Activated CD8-positive, alpha-beta T cell treated with anti-CD3 and anti-CD28 coated beads for 36 hours (primary cell): Measurements from ENCODE around the gene MARCHF7. TPM values are rescaled to one million over a fixed set of nuclear protein-coding genes. Genes with fewer than 3 reads are reported as not detected.
A peak's percentile ranks its signal among the peaks of the same experiment; 100 is the strongest.
"Not testable (repeated sequence)": the region's sequence is repeated elsewhere in the genome, so short reads cannot be mapped to it uniquely, and the experiment has no call there.

ENCODE experiments used
- ATAC-seq: fragments of 200-7000 bp; cut with Tn5 transposase; one replicate; pipeline ENCODE4 v1.10.0; 2021; ENCODE audit warnings: mild to moderate bottlenecking, moderate library complexity
- CTCF ChIA-PET: fragments of 350-600 bp; sonication (Branson Sonifier 250); formaldehyde crosslinking; loops from one replicate; lab custom pipeline; 2021; ENCODE audit warnings: antibody characterized with exemption; lab: Charles Lee
- POLR2A ChIA-PET: fragments of 350-600 bp; sonication (Branson Sonifier 250); formaldehyde crosslinking; loops from one replicate; lab custom pipeline; 2021; ENCODE audit warnings: antibody characterized with exemption; lab: Charles Lee
- DNase-seq: peaks from one replicate; pipeline ENCODE4 v3.0.0-alpha.2; 2020
- H3K27ac Mint-ChIP-seq: one replicate; pipeline ENCODE4 v1.8.0; 2021; ENCODE audit warnings: mild to moderate bottlenecking, mixed read lengths
- H3K27me3 Mint-ChIP-seq: one replicate; pipeline ENCODE4 v1.8.0; 2021; ENCODE audit warnings: mixed read lengths
- H3K36me3 Mint-ChIP-seq: one replicate; pipeline ENCODE4 v1.8.0; 2021; ENCODE audit warnings: low read depth, mixed read lengths
- H3K4me1 Mint-ChIP-seq: one replicate; pipeline ENCODE4 v1.8.0; 2021; ENCODE audit warnings: low read depth, mixed read lengths
- H3K4me3 Mint-ChIP-seq: one replicate; pipeline ENCODE4 v1.8.0; 2021; ENCODE audit warnings: mild to moderate bottlenecking, moderate library complexity, mixed read lengths
- H3K9me3 Mint-ChIP-seq: one replicate; pipeline ENCODE4 v1.8.0; 2021; ENCODE audit warnings: mixed read lengths
- intact Hi-C: fragments of 100-400 bp; cut with micrococcal nuclease; formaldehyde crosslinking; loops from one replicate; pipeline ENCODE4 v1.10.0; 2022
- total RNA-seq, 2 experiments: library from RNA; stranded (reverse); gene quantifications; one replicate each; pipeline ENCODE4 v1.2.3, GENCODE V29; 2021
- TF ChIP-seq, protein P1 (sequence below): fragments of 200-600 bp; IDR thresholded peaks from one replicate; pipeline ENCODE4 v1.8.0; 2022; ENCODE audit warnings: antibody characterized with exemption, mild to moderate bottlenecking

The MARCHF7 gene, protein sequence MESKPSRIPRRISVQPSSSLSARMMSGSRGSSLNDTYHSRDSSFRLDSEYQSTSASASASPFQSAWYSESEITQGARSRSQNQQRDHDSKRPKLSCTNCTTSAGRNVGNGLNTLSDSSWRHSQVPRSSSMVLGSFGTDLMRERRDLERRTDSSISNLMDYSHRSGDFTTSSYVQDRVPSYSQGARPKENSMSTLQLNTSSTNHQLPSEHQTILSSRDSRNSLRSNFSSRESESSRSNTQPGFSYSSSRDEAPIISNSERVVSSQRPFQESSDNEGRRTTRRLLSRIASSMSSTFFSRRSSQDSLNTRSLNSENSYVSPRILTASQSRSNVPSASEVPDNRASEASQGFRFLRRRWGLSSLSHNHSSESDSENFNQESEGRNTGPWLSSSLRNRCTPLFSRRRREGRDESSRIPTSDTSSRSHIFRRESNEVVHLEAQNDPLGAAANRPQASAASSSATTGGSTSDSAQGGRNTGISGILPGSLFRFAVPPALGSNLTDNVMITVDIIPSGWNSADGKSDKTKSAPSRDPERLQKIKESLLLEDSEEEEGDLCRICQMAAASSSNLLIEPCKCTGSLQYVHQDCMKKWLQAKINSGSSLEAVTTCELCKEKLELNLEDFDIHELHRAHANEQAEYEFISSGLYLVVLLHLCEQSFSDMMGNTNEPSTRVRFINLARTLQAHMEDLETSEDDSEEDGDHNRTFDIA
- 10 to 100 TPM; 79.2 to 80.3 TPM for total RNA-seq

DNA sequence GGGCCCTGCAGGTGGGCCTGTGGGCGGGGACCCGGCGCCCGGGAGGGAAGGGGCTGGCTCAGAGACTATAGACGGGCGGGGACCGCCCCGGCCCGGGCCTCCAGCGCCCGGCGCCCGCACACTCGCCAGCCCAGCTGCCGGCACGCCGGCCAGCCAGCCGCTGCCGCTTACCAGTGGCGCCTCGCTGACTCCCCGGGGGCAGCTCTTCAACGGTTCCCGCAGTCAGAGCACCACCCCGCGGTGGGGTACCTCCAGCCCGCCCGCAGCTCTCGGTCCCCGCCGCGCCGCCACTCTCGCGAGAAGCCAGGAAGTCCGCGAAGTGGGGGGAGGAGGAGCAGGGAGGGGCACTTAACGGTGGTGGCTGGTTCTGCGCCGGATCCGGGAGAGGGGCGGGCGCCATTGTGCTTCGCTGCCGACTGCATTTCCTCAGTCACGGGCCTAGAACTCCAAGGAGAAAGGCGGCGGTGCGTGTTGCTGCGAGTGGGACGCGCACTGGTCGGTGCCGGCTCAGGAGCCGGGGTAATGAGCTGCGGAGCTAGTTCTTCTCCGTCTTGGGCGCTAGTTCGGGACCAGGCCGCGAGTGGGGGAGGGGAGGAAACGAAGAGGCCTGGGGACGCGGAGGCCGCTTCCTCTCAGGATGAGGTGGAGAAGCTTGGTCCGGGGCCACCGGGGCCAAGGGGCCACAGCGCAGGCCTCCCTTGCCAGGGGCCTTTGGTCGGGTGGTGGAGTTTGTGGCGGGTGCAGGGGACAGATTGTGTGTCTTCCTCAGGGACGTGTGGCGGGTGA is at the start of gene MARCHF7:
TSS of gene MARCHF7 (plus strand) at position 364 of the 786 bp plus-strand sequence. CDS start 16,517 bp downstream, outside the sequence.
- CTCF ChIA-PET = interaction anchor here (0.6 to 1.6 kb wide), 7 partner anchors 15 to 208 kb away, joined by 3 to 4 read pairs (median 3); no protein-coding TSS in a partner anchor
- intact Hi-C loops = no loop called here
- peaks cover 48% of the 10 kb centered on the region for H3K4me1 Mint-ChIP-seq
- peak; percentile 97 for DNase-seq
- peaks cover 46% of the 10 kb centered on the region for H3K36me3 Mint-ChIP-seq
- no peaks in the 10 kb centered on the region for H3K9me3 Mint-ChIP-seq
- peak within 1 kb of the TSS; percentile 100 for H3K27ac Mint-ChIP-seq
- TF ChIP-seq, protein P1, sequence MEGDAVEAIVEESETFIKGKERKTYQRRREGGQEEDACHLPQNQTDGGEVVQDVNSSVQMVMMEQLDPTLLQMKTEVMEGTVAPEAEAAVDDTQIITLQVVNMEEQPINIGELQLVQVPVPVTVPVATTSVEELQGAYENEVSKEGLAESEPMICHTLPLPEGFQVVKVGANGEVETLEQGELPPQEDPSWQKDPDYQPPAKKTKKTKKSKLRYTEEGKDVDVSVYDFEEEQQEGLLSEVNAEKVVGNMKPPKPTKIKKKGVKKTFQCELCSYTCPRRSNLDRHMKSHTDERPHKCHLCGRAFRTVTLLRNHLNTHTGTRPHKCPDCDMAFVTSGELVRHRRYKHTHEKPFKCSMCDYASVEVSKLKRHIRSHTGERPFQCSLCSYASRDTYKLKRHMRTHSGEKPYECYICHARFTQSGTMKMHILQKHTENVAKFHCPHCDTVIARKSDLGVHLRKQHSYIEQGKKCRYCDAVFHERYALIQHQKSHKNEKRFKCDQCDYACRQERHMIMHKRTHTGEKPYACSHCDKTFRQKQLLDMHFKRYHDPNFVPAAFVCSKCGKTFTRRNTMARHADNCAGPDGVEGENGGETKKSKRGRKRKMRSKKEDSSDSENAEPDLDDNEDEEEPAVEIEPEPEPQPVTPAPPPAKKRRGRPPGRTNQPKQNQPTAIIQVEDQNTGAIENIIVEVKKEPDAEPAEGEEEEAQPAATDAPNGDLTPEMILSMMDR = peak; percentile 21
- no peaks in the 10 kb centered on the region for H3K27me3 Mint-ChIP-seq
- H3K4me3 Mint-ChIP-seq = peak within 1 kb of the TSS; percentile 100
- peak; percentile 95 for ATAC-seq
- POLR2A ChIA-PET = interaction anchor here (0.6 to 2.3 kb wide), 24 partner anchors 9 to 1514 kb away, joined by 3 to 13 read pairs (median 3); partner anchors contain the start of gene BAZ2B

GRCh38 chr2:159667423-159667822 is 44.9 kb upstream of the MARCHF7 start:
- CTCF ChIA-PET, intact Hi-C loops, H3K4me3 Mint-ChIP-seq: not testable (repeated sequence)

DNA sequence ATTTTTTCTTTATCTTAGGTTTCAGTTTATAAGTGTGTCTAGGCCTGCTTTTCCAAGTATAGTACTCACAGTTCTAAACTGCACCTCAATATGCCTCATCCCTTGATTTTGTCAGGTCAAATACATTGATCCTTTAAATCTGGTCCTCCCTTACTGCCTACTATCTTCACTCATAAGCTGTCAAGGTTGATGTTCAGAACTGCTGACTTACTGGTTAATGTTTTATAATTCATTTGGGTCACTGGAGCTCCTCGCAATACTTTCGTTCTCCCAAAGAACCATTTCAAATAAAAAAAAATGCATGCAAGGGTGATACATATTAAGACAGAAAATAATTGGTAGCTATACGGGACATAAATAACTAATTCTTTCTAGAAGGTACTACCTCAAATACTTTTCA is 41.3 kb upstream of the MARCHF7 start:
- Mint-ChIP-seq H3K4me1 (no peaks in the 10 kb centered on the region), H3K9me3 (no peaks in the 10 kb centered on the region), H3K36me3 (peaks cover 3% of the 10 kb centered on the region), H3K27ac (no peak overlapping the region), H3K27me3 (no peaks in the 10 kb centered on the region), H3K4me3 (no peak overlapping the region)
- ATAC-seq (no peak), DNase-seq (no peak)
- ChIA-PET CTCF (no interaction called here), POLR2A (no interaction called here)
- intact Hi-C loops = no loop called here
- TF ChIP-seq, protein P1 = no peak

More at GRCh38 chr2:159667423-159667822, 44.9 kb upstream of the MARCHF7 start:
- POLR2A ChIA-PET, H3K4me1 Mint-ChIP-seq, H3K36me3 Mint-ChIP-seq, DNase-seq, H3K9me3 Mint-ChIP-seq, ATAC-seq, H3K27me3 Mint-ChIP-seq, H3K27ac Mint-ChIP-seq: not testable (repeated sequence)

DNA sequence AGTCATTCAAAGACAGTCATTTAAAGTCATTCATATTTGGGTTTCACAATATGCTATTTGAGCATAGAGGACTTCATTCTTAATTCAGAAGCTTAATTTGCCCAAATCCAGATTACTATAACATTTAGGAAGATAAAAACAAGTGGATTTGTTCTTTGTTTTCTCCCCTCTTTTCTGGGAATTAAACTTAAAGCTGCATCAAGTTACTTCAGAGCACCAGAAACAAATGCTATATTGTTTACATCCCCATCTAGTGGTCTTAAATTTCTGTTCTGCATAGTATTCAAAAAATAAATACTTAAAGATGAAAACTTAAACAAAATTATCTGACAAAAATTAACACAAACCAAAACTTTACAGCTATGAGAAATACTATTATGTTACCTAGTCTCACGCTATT is 34.7 kb upstream of the MARCHF7 start:
- POLR2A ChIA-PET = no interaction called here
- intact Hi-C loops = no loop called here
- Mint-ChIP-seq H3K4me1 (no peaks in the 10 kb centered on the region), H3K27me3 (no peaks in the 10 kb centered on the region), H3K9me3 (no peaks in the 10 kb centered on the region), H3K4me3 (no peak overlapping the region), H3K27ac (no peak overlapping the region), H3K36me3 (no peaks in the 10 kb centered on the region)
- TF ChIP-seq, protein P1 = no peak
- CTCF ChIA-PET = no interaction called here
- DNase-seq (no peak), ATAC-seq (no peak)

DNA sequence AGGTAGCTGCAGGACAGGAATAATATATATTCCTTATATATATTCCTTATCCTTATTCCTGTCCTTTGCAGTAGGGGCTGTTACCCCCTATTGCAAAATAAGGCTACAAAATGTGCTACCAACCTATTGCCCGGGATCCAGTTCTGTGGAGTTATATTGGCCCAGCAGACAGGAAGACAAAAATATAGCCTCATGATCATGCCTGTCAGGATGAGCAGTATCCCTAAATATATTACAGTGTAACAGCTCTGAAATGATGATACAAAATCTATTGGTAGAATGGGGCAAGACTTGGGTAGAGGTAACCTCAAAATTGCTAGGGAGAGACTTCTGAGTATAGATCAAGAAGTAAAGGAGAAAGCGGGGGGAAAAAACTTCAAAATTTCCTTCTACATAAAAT is 31.6 kb upstream of the MARCHF7 start:
- no peaks in the 10 kb centered on the region for H3K27me3 Mint-ChIP-seq
- ATAC-seq (no peak), DNase-seq (no peak)
- intact Hi-C loops = no loop called here
- no peaks in the 10 kb centered on the region for H3K9me3 Mint-ChIP-seq
- H3K4me3 Mint-ChIP-seq = no peak overlapping the region
- H3K27ac Mint-ChIP-seq = no peak overlapping the region
- TF ChIP-seq, protein P1 = no peak
- H3K36me3 Mint-ChIP-seq = no peaks in the 10 kb centered on the region
- POLR2A ChIA-PET = no interaction called here
- no peaks in the 10 kb centered on the region for H3K4me1 Mint-ChIP-seq
- CTCF ChIA-PET = no interaction called here
